Activated naive CD8-positive, alpha-beta T cell treated with anti-CD3 and anti-CD28 coated beads for 36 hours (primary cell): Measurements from ENCODE around the gene USP8. TPM values are rescaled to one million over a fixed set of nuclear protein-coding genes. Genes with fewer than 3 reads are reported as not detected.
A peak's percentile ranks its signal among the peaks of the same experiment; 100 is the strongest.
"Not testable (repeated sequence)": the region's sequence is repeated elsewhere in the genome, so short reads cannot be mapped to it uniquely, and the experiment has no call there.

ENCODE experiments used
- DNase-seq: peaks from one replicate; pipeline ENCODE4 v3.0.0; 2021
- H3K27ac Mint-ChIP-seq: one replicate; pipeline ENCODE4 v1.8.0; 2022; ENCODE audit warnings: mild to moderate bottlenecking, moderate library complexity, mixed read lengths
- H3K27me3 Mint-ChIP-seq: one replicate; pipeline ENCODE4 v1.8.0; 2022; ENCODE audit warnings: mild to moderate bottlenecking, mixed read lengths
- H3K36me3 Mint-ChIP-seq: one replicate; pipeline ENCODE4 v1.8.0; 2021; ENCODE audit warnings: mild to moderate bottlenecking, mixed read lengths
- H3K4me1 Mint-ChIP-seq: one replicate; pipeline ENCODE4 v1.8.0; 2021; ENCODE audit warnings: mixed read lengths
- H3K4me3 Mint-ChIP-seq: one replicate; pipeline ENCODE4 v1.8.0; 2022; ENCODE audit warnings: mild to moderate bottlenecking, moderate library complexity, mixed read lengths
- H3K9me3 Mint-ChIP-seq: one replicate; pipeline ENCODE4 v1.8.0; 2022; ENCODE audit warnings: mixed read lengths
- total RNA-seq, 2 experiments: library from RNA; stranded (reverse); gene quantifications; one replicate each; pipeline ENCODE4 v1.2.3, GENCODE V29; 2021

USP8 gene
- total RNA-seq, 2 experiments from 2014 or later: 48.6 to 51.9 TPM

DNA sequence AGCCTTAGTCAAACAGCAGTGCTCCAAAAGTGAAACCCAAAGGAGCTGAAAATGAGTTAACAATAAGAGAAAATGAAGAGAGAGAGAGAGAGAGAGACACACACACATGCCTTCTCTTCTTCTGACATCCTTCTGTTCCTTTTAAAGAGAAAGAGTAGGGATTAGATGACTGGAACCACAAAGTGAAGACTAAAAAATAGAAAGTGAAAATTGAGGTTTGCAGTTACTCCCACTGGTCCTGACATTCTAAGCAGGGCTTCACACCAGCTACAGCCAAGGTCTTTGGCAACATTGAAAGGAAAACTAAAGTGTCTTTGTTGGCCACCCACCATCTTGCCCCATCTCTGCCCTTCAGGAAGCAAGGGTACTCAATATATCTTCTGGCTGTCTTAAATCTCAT is 63.1 kb downstream of the USP8 start:
- Mint-ChIP-seq H3K27ac (peak overlapping the region; percentile 30), H3K4me1 (peaks cover 22% of the 10 kb centered on the region), H3K27me3 (no peaks in the 10 kb centered on the region), H3K4me3 (no peak overlapping the region), H3K36me3 (peaks cover 42% of the 10 kb centered on the region), H3K9me3 (no peaks in the 10 kb centered on the region)
- DNase-seq: peak; percentile 24

DNA sequence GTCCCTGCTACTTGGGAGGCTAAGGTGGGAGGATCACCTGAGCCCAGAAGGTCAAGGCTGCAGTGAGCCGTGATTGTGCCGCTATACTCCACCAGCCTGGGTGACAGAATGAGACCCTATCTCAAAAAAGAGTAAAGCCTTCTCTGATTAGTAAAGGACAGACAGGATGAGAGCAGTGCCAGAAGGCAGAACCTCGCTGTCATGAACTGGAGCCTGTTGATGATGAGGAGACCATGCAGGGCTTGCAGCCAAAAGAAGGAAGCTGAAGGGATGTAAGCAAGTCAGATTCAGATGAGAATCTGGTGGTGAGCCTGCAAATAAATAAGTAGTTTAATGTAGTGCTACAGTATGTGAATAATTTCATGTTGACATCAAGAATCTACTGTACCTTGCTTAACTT is 69.4 kb downstream of the USP8 start:
- Mint-ChIP-seq H3K27me3 (no peaks in the 10 kb centered on the region), H3K36me3 (peaks cover 21% of the 10 kb centered on the region), H3K4me3 (no peak overlapping the region), H3K9me3 (no peaks in the 10 kb centered on the region), H3K4me1 (no peaks in the 10 kb centered on the region), H3K27ac (no peak overlapping the region)
- DNase-seq: no peak

DNA sequence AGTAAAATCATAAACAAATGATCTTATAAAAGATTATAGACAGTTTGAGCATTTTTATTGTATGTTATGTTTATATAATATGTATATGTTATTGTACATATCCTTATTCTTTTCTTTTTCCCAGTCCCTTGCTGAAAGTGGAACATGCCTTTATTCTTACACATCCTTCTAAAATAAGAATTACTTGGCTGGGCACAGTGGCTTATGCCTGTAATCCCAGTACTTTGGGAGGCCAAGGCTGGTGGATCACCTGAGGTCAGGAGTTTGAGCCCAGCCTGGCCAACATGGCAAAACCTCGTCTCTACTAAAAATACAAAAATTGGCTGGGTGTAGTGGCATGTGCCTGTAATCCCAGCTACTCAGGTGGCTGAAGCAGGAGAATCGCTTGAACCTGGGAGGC is 70.3 kb downstream of the USP8 start:
- not testable (repeated sequence) for H3K4me1 Mint-ChIP-seq, H3K27ac Mint-ChIP-seq, H3K27me3 Mint-ChIP-seq, H3K4me3 Mint-ChIP-seq, DNase-seq, H3K9me3 Mint-ChIP-seq
- peaks cover 22% of the 10 kb centered on the region for H3K36me3 Mint-ChIP-seq

- H3K4me3 Mint-ChIP-seq: no peak overlapping the region
- no peaks in the 10 kb centered on the region for H3K9me3 Mint-ChIP-seq
- DNase-seq: no peak
- peaks cover 18% of the 10 kb centered on the region for H3K36me3 Mint-ChIP-seq
- H3K27me3 Mint-ChIP-seq: no peaks in the 10 kb centered on the region
- H3K4me1 Mint-ChIP-seq: no peaks in the 10 kb centered on the region
- no peak overlapping the region for H3K27ac Mint-ChIP-seq
Measured at GRCh38 chr15:50496692-50497091, 72.5 kb downstream of the USP8 start.

GRCh38 chr15:50500352-50500751 is 76.1 kb downstream of the USP8 start:
- H3K4me1 Mint-ChIP-seq: no peaks in the 10 kb centered on the region
- H3K9me3 Mint-ChIP-seq: no peaks in the 10 kb centered on the region
- no peak overlapping the region for H3K4me3 Mint-ChIP-seq
- no peaks in the 10 kb centered on the region for H3K27me3 Mint-ChIP-seq
- peaks cover 18% of the 10 kb centered on the region for H3K36me3 Mint-ChIP-seq
- H3K27ac Mint-ChIP-seq: no peak overlapping the region
- DNase-seq: no peak

DNA sequence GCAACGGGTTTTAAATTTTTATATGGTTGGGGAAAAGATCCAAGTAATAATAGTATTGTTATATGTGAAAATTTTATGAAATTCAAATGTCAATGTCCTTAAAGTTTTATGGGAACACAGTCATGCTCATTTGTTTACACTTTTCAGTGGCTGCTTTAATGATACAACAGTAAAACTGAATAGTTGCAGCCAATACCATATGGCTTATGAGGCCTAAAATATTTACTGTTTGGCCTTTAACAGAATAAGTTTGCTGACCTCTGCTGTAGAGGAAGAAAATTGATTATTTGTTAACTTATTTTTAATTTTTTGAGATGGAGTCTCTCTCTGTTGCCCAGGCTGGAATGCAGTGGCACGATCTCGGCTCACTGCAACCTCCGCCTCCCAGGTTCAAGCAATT is 77.6 kb downstream of the USP8 start:
- Mint-ChIP-seq H3K9me3 (no peaks in the 10 kb centered on the region), H3K4me3 (no peak overlapping the region), H3K27ac (no peak overlapping the region), H3K4me1 (no peaks in the 10 kb centered on the region), H3K36me3 (peaks cover 11% of the 10 kb centered on the region), H3K27me3 (no peaks in the 10 kb centered on the region)
- no peak for DNase-seq

- no peak overlapping the region for H3K4me3 Mint-ChIP-seq
- no peaks in the 10 kb centered on the region for H3K27me3 Mint-ChIP-seq
- peaks cover 11% of the 10 kb centered on the region for H3K36me3 Mint-ChIP-seq
- H3K27ac Mint-ChIP-seq: no peak overlapping the region
- no peaks in the 10 kb centered on the region for H3K9me3 Mint-ChIP-seq
- no peak for DNase-seq
- no peaks in the 10 kb centered on the region for H3K4me1 Mint-ChIP-seq
Measured at GRCh38 chr15:50503144-50503543, 78.9 kb downstream of the USP8 start.

GRCh38 chr15:50505656-50506055 is 81.5 kb downstream of the USP8 start:
- not testable (repeated sequence) for H3K9me3 Mint-ChIP-seq, H3K4me3 Mint-ChIP-seq, H3K27me3 Mint-ChIP-seq, DNase-seq, H3K36me3 Mint-ChIP-seq, H3K4me1 Mint-ChIP-seq, H3K27ac Mint-ChIP-seq

DNA sequence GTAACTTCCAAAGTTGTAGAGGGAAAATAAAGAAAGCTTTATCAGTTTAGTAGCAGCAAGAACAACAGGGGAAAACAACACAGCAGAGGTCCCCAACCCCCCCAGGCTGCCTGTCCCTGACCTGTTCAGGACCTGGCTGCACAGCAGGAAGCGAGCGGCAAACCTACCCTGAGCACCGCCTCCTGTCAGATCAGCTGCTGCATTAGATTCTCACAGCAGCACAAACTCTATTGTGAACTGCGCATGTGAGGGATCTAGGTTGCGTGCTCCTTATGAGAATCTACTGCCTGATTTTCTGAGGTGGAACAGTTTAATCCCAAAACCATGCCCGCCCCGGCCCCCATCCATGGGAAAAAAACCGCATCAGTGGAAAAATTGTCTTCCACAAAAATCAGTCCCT is 81.9 kb downstream of the USP8 start:
- H3K4me3 Mint-ChIP-seq: no peak overlapping the region
- no peaks in the 10 kb centered on the region for H3K9me3 Mint-ChIP-seq
- peaks cover 9% of the 10 kb centered on the region for H3K36me3 Mint-ChIP-seq
- no peak overlapping the region for H3K27ac Mint-ChIP-seq
- no peak for DNase-seq
- H3K4me1 Mint-ChIP-seq: no peaks in the 10 kb centered on the region
- no peaks in the 10 kb centered on the region for H3K27me3 Mint-ChIP-seq

DNA sequence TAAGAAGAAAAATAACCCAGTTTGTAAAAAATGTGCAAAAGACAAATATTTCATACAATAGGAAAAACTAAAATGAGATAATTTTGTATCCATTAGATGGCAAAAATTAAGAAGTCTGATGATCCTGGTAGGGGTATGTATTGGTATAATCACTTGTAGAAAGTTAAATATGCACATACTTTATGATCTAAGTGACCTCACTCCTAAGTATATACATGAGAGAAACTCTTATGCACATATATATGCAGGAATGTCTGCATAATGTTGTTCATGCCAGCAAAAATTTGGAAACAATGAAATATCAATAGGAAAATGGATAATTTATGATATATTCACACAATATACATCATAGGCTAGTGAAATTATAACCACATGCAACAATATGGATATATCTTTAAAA is 88.8 kb downstream of the USP8 start:
- no peaks in the 10 kb centered on the region for H3K4me1 Mint-ChIP-seq
- no peaks in the 10 kb centered on the region for H3K27me3 Mint-ChIP-seq
- H3K36me3 Mint-ChIP-seq: peaks cover 2% of the 10 kb centered on the region
- H3K27ac Mint-ChIP-seq: no peak overlapping the region
- H3K4me3 Mint-ChIP-seq: no peak overlapping the region
- peaks cover 2% of the 10 kb centered on the region for H3K9me3 Mint-ChIP-seq
- no peak for DNase-seq

DNA sequence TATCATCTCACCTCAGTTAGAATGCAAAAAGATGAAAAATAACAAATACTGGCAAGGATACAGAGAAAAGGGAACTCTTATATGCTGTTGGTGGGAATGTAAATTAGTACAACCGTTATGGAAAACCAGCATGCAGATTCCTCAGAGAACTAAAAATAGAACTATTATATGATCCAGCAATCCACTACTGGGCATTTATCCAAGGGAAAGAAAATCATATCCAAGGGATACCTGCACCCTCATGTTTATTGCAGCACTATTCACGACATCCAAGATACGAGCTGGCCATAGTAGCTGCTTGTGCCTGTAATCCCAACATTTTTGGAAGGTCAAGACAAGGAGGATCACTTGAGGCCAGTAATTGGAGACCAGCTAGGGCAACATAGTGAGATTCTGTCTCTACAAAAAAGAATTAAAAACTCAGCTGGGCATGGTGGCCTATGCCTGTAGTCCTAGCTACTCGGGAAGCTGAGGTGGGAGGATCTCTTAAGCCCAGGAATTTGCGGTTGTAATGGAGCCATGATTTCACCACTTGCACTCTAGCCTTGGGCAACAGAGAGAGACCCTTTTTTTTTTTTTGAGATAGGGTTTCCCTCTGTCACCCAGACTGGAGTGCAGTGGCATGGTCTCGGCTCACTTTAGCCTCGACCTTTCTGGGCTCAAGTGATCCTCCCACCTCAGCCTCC is 95.7 kb downstream of the USP8 start:
- peaks cover 6% of the 10 kb centered on the region for H3K9me3 Mint-ChIP-seq

GRCh38 chr15:50523851-50524251 is 99.6 kb downstream of the USP8 start:
- H3K4me1 Mint-ChIP-seq: no peaks in the 10 kb centered on the region
- H3K27ac Mint-ChIP-seq: no peak overlapping the region
- no peaks in the 10 kb centered on the region for H3K36me3 Mint-ChIP-seq
- H3K9me3 Mint-ChIP-seq: peaks cover 2% of the 10 kb centered on the region
- no peak for DNase-seq
- no peak overlapping the region for H3K4me3 Mint-ChIP-seq
- no peaks in the 10 kb centered on the region for H3K27me3 Mint-ChIP-seq

More for the DNA sequence above, 95.7 kb downstream of the USP8 start:
- Mint-ChIP-seq H3K36me3 (peaks cover 4% of the 10 kb centered on the region), H3K27me3 (no peaks in the 10 kb centered on the region), H3K4me3 (no peak overlapping the region), H3K4me1 (no peaks in the 10 kb centered on the region), H3K27ac (no peak overlapping the region)
- no peak for DNase-seq

- Mint-ChIP-seq H3K36me3 (no peaks in the 10 kb centered on the region), H3K27me3 (no peaks in the 10 kb centered on the region), H3K9me3 (no peaks in the 10 kb centered on the region), H3K4me3 (no peak overlapping the region), H3K4me1 (peaks cover 17% of the 10 kb centered on the region), H3K27ac (no peak overlapping the region)
- no peak for DNase-seq
Measured at GRCh38 chr15:50531163-50531562, 107.0 kb downstream of the USP8 start.

DNA sequence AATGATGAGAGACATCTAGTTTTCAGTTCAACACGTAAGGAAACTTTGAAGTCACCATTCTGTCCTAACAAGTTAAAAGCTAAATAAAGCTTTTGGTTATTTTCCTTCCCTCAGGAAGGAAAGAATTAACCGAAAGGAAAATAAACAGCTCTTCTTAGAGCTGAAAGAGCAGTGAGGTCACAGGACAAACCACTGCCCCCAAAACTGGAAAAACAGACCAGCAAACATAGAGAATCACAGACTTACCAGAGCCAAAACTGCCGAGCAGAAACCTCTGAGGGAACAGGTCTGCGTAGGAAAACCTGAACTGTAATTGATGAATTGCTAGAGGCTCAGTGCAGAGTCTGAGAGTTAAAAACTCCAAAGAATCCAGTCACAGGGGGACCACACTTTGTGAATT is 107.6 kb downstream of the USP8 start:
- Mint-ChIP-seq H3K27ac (no peak overlapping the region), H3K9me3 (no peaks in the 10 kb centered on the region), H3K4me3 (no peak overlapping the region), H3K36me3 (no peaks in the 10 kb centered on the region), H3K4me1 (peaks cover 17% of the 10 kb centered on the region), H3K27me3 (no peaks in the 10 kb centered on the region)
- DNase-seq: no peak

GRCh38 chr15:50542887-50543210 is 118.6 kb downstream of the USP8 start:
- no peaks in the 10 kb centered on the region for H3K36me3 Mint-ChIP-seq
- H3K9me3 Mint-ChIP-seq: no peaks in the 10 kb centered on the region
- H3K27me3 Mint-ChIP-seq: no peaks in the 10 kb centered on the region
- no peak overlapping the region for H3K4me3 Mint-ChIP-seq
- H3K27ac Mint-ChIP-seq: no peak overlapping the region
- no peak for DNase-seq
- no peaks in the 10 kb centered on the region for H3K4me1 Mint-ChIP-seq

DNA sequence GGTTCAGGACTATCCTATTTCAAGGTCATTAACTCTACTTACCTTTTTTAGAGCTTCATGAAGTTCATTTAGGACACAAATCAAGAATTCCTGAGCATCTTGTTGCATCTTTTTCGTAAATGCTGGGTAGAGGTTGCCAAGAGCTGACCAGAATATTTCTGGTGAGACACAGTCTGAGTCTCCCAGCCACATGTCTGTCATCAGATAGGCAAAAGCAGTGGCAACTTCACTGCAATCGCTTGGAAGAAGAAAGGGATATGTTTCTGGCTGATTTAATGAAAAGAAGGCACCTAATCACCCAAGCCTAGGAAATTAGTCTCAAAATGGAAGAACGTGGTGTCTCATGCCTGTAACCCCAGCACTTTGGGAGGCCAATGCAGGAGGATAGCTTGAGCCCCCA is 119.4 kb downstream of the USP8 start:
- DNase-seq: no peak
- no peaks in the 10 kb centered on the region for H3K9me3 Mint-ChIP-seq
- H3K4me1 Mint-ChIP-seq: no peaks in the 10 kb centered on the region
- H3K36me3 Mint-ChIP-seq: no peaks in the 10 kb centered on the region
- H3K27me3 Mint-ChIP-seq: no peaks in the 10 kb centered on the region
- no peak overlapping the region for H3K4me3 Mint-ChIP-seq
- H3K27ac Mint-ChIP-seq: no peak overlapping the region

- no peaks in the 10 kb centered on the region for H3K4me1 Mint-ChIP-seq
- H3K4me3 Mint-ChIP-seq: no peak overlapping the region
- no peaks in the 10 kb centered on the region for H3K9me3 Mint-ChIP-seq
- H3K27ac Mint-ChIP-seq: no peak overlapping the region
- H3K36me3 Mint-ChIP-seq: no peaks in the 10 kb centered on the region
- no peak for DNase-seq
- H3K27me3 Mint-ChIP-seq: no peaks in the 10 kb centered on the region
Measured at GRCh38 chr15:50544368-50544767, 120.2 kb downstream of the USP8 start.
